ENCODE measurements around the gene CRYAB.
"Not testable (repeated sequence)": the region's sequence is repeated elsewhere in the genome, so short reads cannot be mapped to it uniquely, and the experiment has no call there.

The CRYAB gene

GRCh38 chr11:111934306-111934705, 22.7 kb upstream of the CRYAB start:
- no peak overlapping the region for H3K27ac ChIP-seq
- no peak for DNase-seq (ENCODE audit: low read depth, low spot score)

- no peak for DNase-seq (ENCODE audit: low read depth, low spot score)
- no peak overlapping the region for H3K27ac ChIP-seq
Measured at GRCh38 chr11:111933872-111934271, 22.3 kb upstream of the CRYAB start.

GRCh38 chr11:111933176-111933575, 21.6 kb upstream of the CRYAB start:
- DNase-seq (ENCODE audit: low read depth, low spot score); H3K27ac ChIP-seq: not testable (repeated sequence)

DNA sequence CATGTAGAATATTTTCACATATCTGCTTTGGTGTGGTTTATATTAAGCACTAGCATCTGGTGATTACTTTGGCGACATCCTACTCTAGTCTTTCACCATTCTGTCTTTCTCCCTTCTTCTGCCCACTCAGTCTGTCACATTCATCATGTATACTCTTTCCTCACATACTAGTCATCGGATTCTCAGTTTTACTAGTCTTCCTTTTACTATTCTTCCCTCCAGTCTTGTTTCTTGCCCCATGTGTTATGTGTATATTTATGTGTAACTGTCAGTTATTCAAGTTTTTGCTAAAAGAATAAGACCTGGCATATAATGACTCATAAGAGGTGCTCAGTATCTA, 21.0 kb upstream of the CRYAB start:
- H3K27ac ChIP-seq: no peak overlapping the region
- DNase-seq (ENCODE audit: low read depth, low spot score): no peak

- DNase-seq (ENCODE audit: low read depth, low spot score): no peak
- no peak overlapping the region for H3K27ac ChIP-seq
Measured at GRCh38 chr11:111930472-111930871, 18.9 kb upstream of the CRYAB start.

DNA sequence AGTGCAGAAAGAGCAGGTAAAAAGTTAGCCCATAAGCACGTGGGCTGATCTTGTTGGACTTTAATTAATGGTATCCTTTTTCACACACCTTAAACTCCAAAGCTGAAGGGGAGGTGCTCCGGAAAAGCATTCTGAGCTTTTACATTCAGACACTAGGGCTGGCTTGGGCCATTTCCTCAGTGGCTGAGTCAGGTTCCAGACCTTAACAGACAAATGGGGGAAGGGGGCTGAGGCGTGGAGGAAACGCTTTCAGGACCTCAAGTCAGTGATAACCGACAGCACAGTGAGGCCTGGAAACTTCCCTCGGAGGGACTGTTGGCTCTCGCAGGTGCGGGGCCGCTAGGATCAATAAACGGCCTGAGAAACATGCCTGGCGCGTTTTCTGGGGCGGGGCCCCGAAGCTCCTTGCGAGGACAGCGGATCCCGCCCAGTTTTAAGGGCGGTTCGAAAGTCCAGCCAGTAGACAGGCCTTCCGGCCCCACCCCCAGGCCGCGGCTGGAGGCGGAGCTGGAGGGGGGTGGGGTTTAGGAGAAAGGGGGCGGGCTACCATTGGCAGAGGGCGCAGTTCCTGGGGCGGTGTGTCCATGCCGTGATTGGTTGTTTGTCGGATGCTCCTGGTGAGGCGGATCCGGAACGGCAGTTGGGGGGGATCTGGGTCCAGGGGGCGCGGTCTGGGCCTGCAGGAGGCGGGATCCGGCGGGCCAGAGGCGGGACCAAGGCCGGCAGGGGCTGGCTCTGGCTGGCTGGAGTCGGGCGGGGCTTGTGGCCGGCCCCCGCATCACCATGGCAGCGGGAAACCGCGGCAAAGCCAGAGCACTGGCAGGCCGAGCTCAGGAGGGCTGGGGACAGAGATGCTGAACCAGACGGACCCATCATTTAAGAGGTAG, 15.2 kb upstream of the CRYAB start:
- peak; percentile 83 for DNase-seq (ENCODE audit: low read depth, low spot score)

GRCh38 chr11:111925953-111926352, 14.4 kb upstream of the CRYAB start:
- peak overlapping the region; percentile 73 for H3K27ac ChIP-seq
- no peak for DNase-seq (ENCODE audit: low read depth, low spot score)

More for the DNA sequence above, 15.2 kb upstream of the CRYAB start:
- peak overlapping the region; percentile 73 for H3K27ac ChIP-seq

- no peak for DNase-seq (ENCODE audit: low read depth, low spot score)
- H3K27ac ChIP-seq: no peak overlapping the region
Measured at GRCh38 chr11:111923951-111924350, 12.4 kb upstream of the CRYAB start.

DNA sequence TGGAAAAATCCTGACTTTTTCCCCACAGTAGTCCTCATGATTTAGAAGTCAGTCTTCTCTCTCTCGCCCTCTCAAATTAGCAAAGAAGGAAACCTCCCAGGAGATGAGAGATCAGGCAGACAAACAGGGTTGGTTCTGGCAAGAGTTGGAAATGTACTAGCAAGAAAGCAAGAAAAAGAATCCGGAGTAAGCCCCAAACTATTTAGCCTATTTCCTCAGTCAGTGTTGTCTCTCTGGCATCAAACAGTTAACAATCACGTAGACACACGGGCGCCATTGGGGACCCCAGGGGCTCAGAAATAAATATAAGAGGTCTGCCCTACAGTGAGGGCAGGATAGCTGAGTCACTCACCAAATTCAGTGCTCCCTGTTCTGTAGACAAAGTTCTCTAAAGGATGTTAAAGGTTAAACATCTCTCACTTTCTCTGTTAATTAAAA, 11.8 kb upstream of the CRYAB start:
- H3K27ac ChIP-seq: no peak overlapping the region
- no peak for DNase-seq (ENCODE audit: low read depth, low spot score)

DNA sequence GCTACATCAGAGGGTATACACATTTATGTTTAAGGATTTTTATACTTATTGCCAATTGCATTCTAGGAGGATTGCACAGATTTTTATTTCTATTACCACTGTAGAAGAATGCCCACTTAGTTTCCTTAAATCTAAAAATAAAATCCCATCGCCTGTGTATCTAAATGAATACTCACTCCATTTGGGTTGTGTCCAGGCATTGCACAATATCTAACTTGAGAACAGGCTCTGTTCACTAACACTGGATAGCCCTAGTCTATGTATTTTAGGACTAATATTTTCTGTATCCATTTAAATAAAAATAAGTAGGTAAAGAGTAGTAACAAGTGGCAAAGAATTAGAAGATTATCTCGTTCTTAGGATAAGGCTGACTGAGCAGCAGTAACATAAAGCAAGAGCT, 11.2 kb upstream of the CRYAB start:
- no peak overlapping the region for H3K27ac ChIP-seq
- no peak for DNase-seq (ENCODE audit: low read depth, low spot score)

- H3K27ac ChIP-seq: no peak overlapping the region
- DNase-seq (ENCODE audit: low read depth, low spot score): no peak
Measured at GRCh38 chr11:111921541-111922230, 10.1 kb upstream of the CRYAB start.

- no peak overlapping the region for H3K27ac ChIP-seq
- no peak for DNase-seq (ENCODE audit: low read depth, low spot score)
Measured at GRCh38 chr11:111920908-111921307, 9.3 kb upstream of the CRYAB start.

- peak; percentile 51 for DNase-seq (ENCODE audit: low read depth, low spot score)
- peak within 1 kb of the TSS; percentile 26 for H3K27ac ChIP-seq
Measured at GRCh38 chr11:111918390-111919256, 7.1 kb upstream of the CRYAB start, which contains the start of gene C11orf52. Gene C11orf52 (plus strand): TSS chr11:111918913. CDS start chr11:111918973, 60 bp downstream.

- no peak for DNase-seq (ENCODE audit: low read depth, low spot score)
- no peak overlapping the region for H3K27ac ChIP-seq
Measured at GRCh38 chr11:111917788-111918187, 6.2 kb upstream of the CRYAB start.

DNA sequence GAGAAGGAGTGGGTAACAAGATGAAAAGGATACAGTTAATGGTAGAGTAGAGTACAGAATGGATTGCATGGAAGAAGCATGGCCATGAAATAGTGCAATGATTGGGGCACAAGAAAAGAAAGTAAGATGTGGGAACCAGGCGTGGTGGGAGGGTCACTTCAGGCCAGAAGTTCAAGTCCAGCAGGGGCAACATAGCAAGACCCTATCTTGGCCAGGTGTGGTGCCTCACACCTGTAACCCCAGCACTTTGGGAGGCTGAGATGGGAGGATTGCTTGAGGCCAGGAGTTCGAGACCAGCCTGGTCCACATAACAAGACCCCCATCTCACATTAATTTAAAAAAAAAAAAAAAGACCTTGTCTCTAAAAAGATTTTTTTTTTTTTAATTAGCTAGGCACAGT, 5.7 kb upstream of the CRYAB start:
- no peak overlapping the region for H3K27ac ChIP-seq
- no peak for DNase-seq (ENCODE audit: low read depth, low spot score)

DNA sequence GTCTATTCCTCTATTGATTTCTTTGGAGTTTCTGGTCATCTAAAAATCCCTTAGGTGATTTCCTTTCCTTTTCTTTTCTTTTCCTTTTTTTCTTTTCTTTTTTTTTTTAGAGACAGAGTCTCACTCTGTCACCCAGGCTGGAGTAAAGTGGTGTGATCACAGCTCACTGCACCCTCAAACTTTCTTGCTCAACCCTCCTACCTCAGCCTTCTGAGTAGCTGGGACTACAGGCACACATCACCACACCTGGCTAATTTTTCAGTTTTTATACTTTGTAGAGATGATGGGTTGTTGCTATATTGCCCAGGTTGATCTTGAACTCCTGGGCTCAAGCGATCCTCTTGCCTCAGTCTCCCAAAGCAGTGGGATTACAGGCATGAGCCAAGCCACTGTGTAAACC, 5.2 kb upstream of the CRYAB start:
- DNase-seq (ENCODE audit: low read depth, low spot score): no peak
- H3K27ac ChIP-seq: no peak overlapping the region

- no peak overlapping the region for H3K27ac ChIP-seq
Measured at GRCh38 chr11:111913997-111914396, 2.4 kb upstream of the CRYAB start.

GRCh38 chr11:111913031-111913861, 1.7 kb upstream of the CRYAB start:
- DNase-seq (ENCODE audit: low read depth, low spot score): no peak
- no peak overlapping the region for H3K27ac ChIP-seq

More at GRCh38 chr11:111913997-111914396, 2.4 kb upstream of the CRYAB start:
- DNase-seq (ENCODE audit: low read depth, low spot score): no peak

GRCh38 chr11:111912535-111912934, 965 bp upstream of the CRYAB start, which contains the start of gene HSPB2:
Gene HSPB2 (plus strand): TSS chr11:111912734. CDS start chr11:111912830, 96 bp downstream.
- no peak for DNase-seq (ENCODE audit: low read depth, low spot score)
- H3K27ac ChIP-seq: peak within 1 kb of the TSS; percentile 65
